Panc1 (cell line): ENCODE measurements around the gene KRTAP10-10. TPM values are rescaled to one million over a fixed set of nuclear protein-coding genes. Genes with fewer than 3 reads are reported as not detected.

Experiments
- ATAC-seq: fragments of 200-7000 bp; cut with Tn5 transposase; 2 replicates; pipeline ENCODE4 v1.9.1; 2020; ENCODE audit warnings: mild to moderate bottlenecking, moderate library complexity
- BruUV-seq: library from RNA; stranded (reverse); fragments of 400-500 nt; replicated peaks from 2 replicates; lab custom pipeline; 2021; lab: Mats Ljungman, UMichigan
- CTCF ChIA-PET: fragments of 300-600 bp; sonication (Branson Sonifier 250); formaldehyde crosslinking; loops from one replicate; lab custom pipeline; 2022; ENCODE audit warnings: antibody characterized with exemption; lab: Charles Lee
- POLR2A ChIA-PET: fragments of 300-600 bp; sonication (Branson Sonifier 250); formaldehyde crosslinking; loops from one replicate; lab custom pipeline; 2022; ENCODE audit warnings: antibody characterized with exemption; lab: Charles Lee
- DNase-seq: peaks from one replicate; pipeline ENCODE4 v3.0.0-alpha.2; 2010; ENCODE audit warnings: low read depth, low spot score
- H3K27ac ChIP-seq: 2 replicates; pipeline ENCODE4 v1.5.1; 2011; ENCODE audit warnings: mild to moderate bottlenecking, low read length, inconsistent platforms
- H3K27me3 ChIP-seq: fragments of 200-500 bp; sonication (Bioruptor generic); 2 replicates; pipeline ENCODE4 v1.6.0; 2014; ENCODE audit warnings: low read length, inconsistent platforms; ENCODE audit not compliant: control insufficient read depth, insufficient read depth
- H3K36me3 ChIP-seq: fragments of 200-500 bp; sonication (Bioruptor generic); 2 replicates; pipeline ENCODE4 v1.5.1; 2014; ENCODE audit warnings: inconsistent platforms, mild to moderate bottlenecking, low read length, moderate library complexity; ENCODE audit not compliant: control insufficient read depth, insufficient read depth
- H3K4me1 ChIP-seq: 2 replicates; pipeline ENCODE4 v1.5.1; 2011; ENCODE audit warnings: inconsistent platforms, mild to moderate bottlenecking, low read length, moderate library complexity; ENCODE audit not compliant: control insufficient read depth, insufficient read depth
- H3K4me3 ChIP-seq, 2 experiments: 2 replicates each; pipeline ENCODE4 v1.5.1; 2011 to 2012; ENCODE audit warnings: low read depth in 2 of 2, low read length in 2 of 2, mild to moderate bottlenecking in 2 of 2, inconsistent platforms in 1 of 2, moderate library complexity in 1 of 2
- H3K9me3 ChIP-seq: fragments of 200-500 bp; sonication (Bioruptor generic); 2 replicates; pipeline ENCODE4 v1.5.1; 2014; ENCODE audit warnings: low read depth, mild to moderate bottlenecking, inconsistent platforms, low read length, moderate library complexity; ENCODE audit not compliant: control insufficient read depth, insufficient read depth
- CTCF ChIP-seq: fragments of 450-650 bp; IDR thresholded peaks from 2 replicates; pipeline ENCODE4 v1.5.1; 2017; ENCODE audit warnings: mild to moderate bottlenecking
- POLR2AphosphoS5 ChIP-seq: IDR thresholded peaks from 2 replicates; pipeline ENCODE4 v1.6.1; 2012; ENCODE audit warnings: mild to moderate bottlenecking, low read depth, low read length, moderate library complexity
- REST ChIP-seq, 2 experiments: IDR thresholded peaks; 2 replicates each; pipeline ENCODE4 v1.6.1; 2011 to 2012; ENCODE audit warnings: low read depth in 2 of 2, control low read depth in 1 of 2, low read length in 1 of 2, mild to moderate bottlenecking in 1 of 2, moderate library complexity in 1 of 2; ENCODE audit not compliant: insufficient read depth in 1 of 2
- SIN3A ChIP-seq: IDR thresholded peaks from 2 replicates; pipeline ENCODE4 v1.6.1; 2012; ENCODE audit warnings: low read depth, mild to moderate bottlenecking, low read length, moderate library complexity, borderline replicate concordance; ENCODE audit not compliant: insufficient read depth
- TCF7L2 ChIP-seq: IDR thresholded peaks from 2 replicates; pipeline ENCODE4 v1.6.1; 2011; ENCODE audit warnings: mild to moderate bottlenecking, low read depth, low read length, inconsistent platforms
- in situ Hi-C: cut with HindIII; loops from 2 replicates; pipeline ENCODE4 v1.10.0; 2016; ENCODE audit warnings: low sequenced_read_pairs, low pct_unique_long_range_greater_than_20kb
- intact Hi-C: fragments of 100-400 bp; cut with micrococcal nuclease; formaldehyde crosslinking; loops from one replicate; pipeline ENCODE4 v1.10.0; 2022; ENCODE audit not compliant: unreplicated experiment
- total RNA-seq: library from RNA; stranded (reverse); gene quantifications from one replicate; pipeline ENCODE4 v1.2.1, GENCODE V29; 2021; ENCODE audit not compliant: unreplicated experiment

The KRTAP10-10 gene
- total RNA-seq, 1 experiment from 2014 or later, result not detected

- Histone ChIP-seq H3K4me1 (no peaks in the 10 kb centered on the region; the same call in 1 of the 2 replicates), H3K4me3 (no peak overlapping the region), H3K9me3 (no peaks in the 10 kb centered on the region), H3K27me3 (no peaks in the 10 kb centered on the region), H3K36me3 (no peaks in the 10 kb centered on the region), H3K27ac (no peak overlapping the region)
- no peak for DNase-seq
- POLR2A ChIA-PET, result no interaction called here
- no TSS peak for BruUV-seq
- in situ Hi-C loops, result no loop called here
- ATAC-seq, result no peak
- TF ChIP-seq POLR2AphosphoS5 (no peak), REST (IDR thresholded peaks at IDR 0.05; ENCODE audit: insufficient read depth in 1 of 2, low read depth in 2 of 2, low read length in 1 of 2) (no peak), CTCF (no peak), TCF7L2 (no peak), SIN3A (no peak)
- CTCF ChIA-PET, result no interaction called here
- intact Hi-C loops, result no loop called here
Measured at GRCh38 chr21:44603109-44603875, 33.9 kb upstream of the KRTAP10-10 start.

- TF ChIP-seq SIN3A, result no peak
- no peak for TF ChIP-seq REST (IDR thresholded peaks at IDR 0.05; ENCODE audit: insufficient read depth in 1 of 2, low read depth in 2 of 2, low read length in 1 of 2)
- TF ChIP-seq POLR2AphosphoS5, result no peak
- no peak for TF ChIP-seq TCF7L2
- TF ChIP-seq CTCF, result no peak
- Histone ChIP-seq H3K27ac (no peak overlapping the region), H3K4me3 (no peak overlapping the region), H3K4me1 (no peaks in the 10 kb centered on the region; the same call in 1 of the 2 replicates), H3K27me3 (no peaks in the 10 kb centered on the region), H3K9me3 (no peaks in the 10 kb centered on the region), H3K36me3 (no peaks in the 10 kb centered on the region)
- in situ Hi-C loops, result no loop called here
- ATAC-seq, result no peak
- intact Hi-C loops, result no loop called here
- DNase-seq, result no peak
- ChIA-PET CTCF (no interaction called here), POLR2A (no interaction called here)
- no TSS peak for BruUV-seq
Measured at GRCh38 chr21:44603911-44604310, 33.2 kb upstream of the KRTAP10-10 start.
